SK-N-SH (cell line): Measurements from ENCODE around the gene ZNRF1. TPM values are rescaled to one million over a fixed set of nuclear protein-coding genes. Genes with fewer than 3 reads are reported as not detected.
"Not testable (repeated sequence)": the region's sequence is repeated elsewhere in the genome, so short reads cannot be mapped to it uniquely, and the experiment has no call there.

Experiments used
- CTCF ChIA-PET: fragments of 300-600, 350-600 bp; formaldehyde crosslinking; extraction: SDS; loops from one replicate; lab custom pipeline; 2021; lab: Yijun Ruan, JAX
- POLR2A ChIA-PET: fragments of 350-600 bp; sonication (Branson Sonifier 250); formaldehyde crosslinking; extraction: SDS; loops from one replicate; lab custom pipeline; 2020; ENCODE audit warnings: antibody characterized with exemption, inconsistent platforms; lab: Yijun Ruan, JAX
- DNase-seq: peaks from one replicate; pipeline ENCODE4 v3.0.0; 2012
- H2AFZ ChIP-seq: fragments of 200-600 bp; sonication (generic); 2 replicates; pipeline ENCODE4 v1.8.1; 2016; ENCODE audit warnings: antibody characterized with exemption, mild to moderate bottlenecking, low read depth
- H3F3A ChIP-seq: fragments of 200-600 bp; sonication (generic); replicated peaks from 2 replicates; pipeline ENCODE3; 2016; ENCODE audit warnings: antibody characterized with exemption, mild to moderate bottlenecking; ENCODE audit not compliant: insufficient read depth
- H3K27ac ChIP-seq, 2 experiments: fragments of 200-500 bp in 1 of 2; fragments of 200-600 bp in 1 of 2; sonication (Bioruptor generic) in 1 of 2; sonication (generic), shearing (Covaris generic) in 1 of 2; 2 replicates each; pipeline versions ENCODE4 v1.5.1 to v1.6.1; 2014 to 2016; ENCODE audit warnings: low read depth in 2 of 2, inconsistent platforms in 1 of 2, low read length in 1 of 2, mild to moderate bottlenecking in 1 of 2, mixed read lengths in 1 of 2
- H3K27me3 ChIP-seq: fragments of 200-600 bp; sonication (generic), shearing (Covaris generic); 2 replicates; pipeline ENCODE4 v1.6.1; 2016; ENCODE audit warnings: mixed run types; ENCODE audit not compliant: insufficient read depth
- H3K36me3 ChIP-seq, 2 experiments: fragments of 200-500 bp in 1 of 2; fragments of 200-600 bp in 1 of 2; sonication (Bioruptor generic) in 1 of 2; sonication (generic) in 1 of 2; replicated peaks in 1 of 2; 2 replicates each; pipeline versions ENCODE3 to v1.5.1; 2014 to 2016; ENCODE audit warnings: low read length in 1 of 2, mild to moderate bottlenecking in 1 of 2; ENCODE audit not compliant: insufficient read depth in 2 of 2, control insufficient read depth in 1 of 2
- H3K4me1 ChIP-seq, 2 experiments: fragments of 200-500 bp in 1 of 2; fragments of 200-600 bp in 1 of 2; sonication (Bioruptor generic) in 1 of 2; sonication (generic), shearing (Covaris generic) in 1 of 2; 2 replicates each; pipeline versions ENCODE4 v1.5.1 to v1.6.1; 2014 to 2016; ENCODE audit warnings: low read depth in 1 of 2, low read length in 1 of 2, mixed run types in 1 of 2; ENCODE audit not compliant: insufficient read depth in 2 of 2, control insufficient read depth in 1 of 2
- H3K4me2 ChIP-seq: fragments of 200-600 bp; sonication (generic), shearing (Covaris generic); 2 replicates; pipeline ENCODE4 v1.6.1; 2017; ENCODE audit warnings: mixed run types
- H3K4me3 ChIP-seq, 2 experiments: fragments of 200-500 bp in 1 of 2; fragments of 200-600 bp in 1 of 2; sonication (Bioruptor generic) in 1 of 2; sonication (generic), shearing (Covaris generic) in 1 of 2; 2 replicates each; pipeline versions ENCODE4 v1.5.1 to v1.8.1; 2014 to 2016; ENCODE audit warnings: low read depth in 2 of 2, inconsistent platforms in 1 of 2, low read length in 1 of 2, mild to moderate bottlenecking in 1 of 2, mixed read lengths in 1 of 2, moderate library complexity in 1 of 2
- H3K79me2 ChIP-seq: fragments of 200-600 bp; sonication (generic); 2 replicates; pipeline ENCODE4 v1.8.1; 2017; ENCODE audit warnings: mild to moderate bottlenecking; ENCODE audit not compliant: insufficient read depth
- H3K9ac ChIP-seq: fragments of 200-600 bp; sonication (generic); 2 replicates; pipeline ENCODE4 v1.6.1; 2017; ENCODE audit warnings: mixed run types
- H3K9me2 ChIP-seq: fragments of 200-600 bp; sonication (generic); 2 replicates; pipeline ENCODE4 v1.6.1; 2017; ENCODE audit warnings: mixed run types
- H3K9me3 ChIP-seq: fragments of 200-600 bp; sonication (generic); 2 replicates; pipeline ENCODE4 v1.6.1; 2017; ENCODE audit warnings: mixed run types, mild to moderate bottlenecking, moderate library complexity
- H4K20me1 ChIP-seq: fragments of 200-600 bp; sonication (generic); 2 replicates; pipeline ENCODE4 v1.6.1; 2017; ENCODE audit warnings: mild to moderate bottlenecking, mixed run types; ENCODE audit not compliant: insufficient read depth
- EZH2phosphoT487 ChIP-seq: fragments of 200-600 bp; sonication (generic); IDR thresholded peaks from 2 replicates; pipeline ENCODE4 v1.6.1; 2017; ENCODE audit warnings: low read depth, mixed run types, mild to moderate bottlenecking, antibody characterized with exemption, moderate library complexity, borderline replicate concordance
- FOXM1 ChIP-seq: IDR thresholded peaks from 2 replicates; pipeline ENCODE4 v1.4.0; 2012; ENCODE audit warnings: low read depth, mild to moderate bottlenecking
- GABPA ChIP-seq: IDR thresholded peaks from 2 replicates; pipeline ENCODE4 v1.4.0; 2012; ENCODE audit warnings: low read depth, mild to moderate bottlenecking
- GATA2 ChIP-seq: sonication (generic); formaldehyde crosslinking; IDR thresholded peaks from 2 replicates; pipeline ENCODE4 v1.5.0; 2020; ENCODE audit warnings: mild to moderate bottlenecking, missing genetic modification reagents
- MEF2A ChIP-seq: IDR thresholded peaks from 2 replicates; pipeline ENCODE4 v1.4.0; 2012; ENCODE audit warnings: low read depth, borderline replicate concordance
- NFIC ChIP-seq: IDR thresholded peaks from 2 replicates; pipeline ENCODE4 v1.4.0; 2012; ENCODE audit warnings: borderline replicate concordance
- NRF1 ChIP-seq: IDR thresholded peaks from 2 replicates; pipeline ENCODE4 v1.6.1; 2012; ENCODE audit warnings: low read depth, mild to moderate bottlenecking, low read length
- RCOR1 ChIP-seq: fragments of 150-350 bp; IDR thresholded peaks from 2 replicates; pipeline ENCODE4 v1.6.1; 2017; ENCODE audit warnings: antibody characterized with exemption, low read length
- RFX5 ChIP-seq: IDR thresholded peaks from 2 replicates; pipeline ENCODE4 v1.6.1; 2012; ENCODE audit warnings: mild to moderate bottlenecking, improper control_type of control experiment, low read length
- RXRA ChIP-seq: IDR thresholded peaks from 2 replicates; pipeline ENCODE4 v1.4.0; 2012; ENCODE audit warnings: low read depth, mild to moderate bottlenecking, borderline replicate concordance
- SIN3A ChIP-seq: IDR thresholded peaks from 2 replicates; pipeline ENCODE4 v1.6.1; 2012; ENCODE audit warnings: low read depth, mild to moderate bottlenecking, low read length, moderate library complexity, borderline replicate concordance
- SMC3 ChIP-seq: IDR thresholded peaks from 2 replicates; pipeline ENCODE4 v1.6.1; 2012; ENCODE audit warnings: low read depth, low read length, improper control_type of control experiment
- TAF1 ChIP-seq: IDR thresholded peaks from 2 replicates; pipeline ENCODE4 v1.6.1; 2012; ENCODE audit warnings: low read depth, mild to moderate bottlenecking, low read length, moderate library complexity, borderline replicate concordance
- TEAD4 ChIP-seq: IDR thresholded peaks from 2 replicates; pipeline ENCODE4 v1.4.0; 2012; ENCODE audit warnings: mild to moderate bottlenecking, borderline replicate concordance; ENCODE audit not compliant: insufficient read depth
- USF1 ChIP-seq: IDR thresholded peaks from 2 replicates; pipeline ENCODE4 v1.4.0; 2012; ENCODE audit warnings: low read depth, borderline replicate concordance
- YY1 ChIP-seq: IDR thresholded peaks from 2 replicates; pipeline ENCODE4 v1.4.0; 2012; ENCODE audit warnings: low read depth, mild to moderate bottlenecking
- ZBTB33 ChIP-seq: IDR thresholded peaks from 2 replicates; pipeline ENCODE4 v1.4.0; 2012; ENCODE audit warnings: low read depth, borderline replicate concordance
- WGBS: methylation state at CpG from one replicate; pipeline ENCODE4 v1.1.6; 2017; ENCODE audit warnings: low lambda C conversion rate; 5-methylcytosine and 5-hydroxymethylcytosine counted together
- polyA plus RNA-seq, 3 experiments: library from polyadenylated mRNA; depleted of rRNA; stranded (reverse); fragments of >200 nt; gene quantifications; 2 replicates each; pipeline ENCODE4 v1.2.3, GENCODE V29; 2012
- TF ChIP-seq, protein P1 (sequence below): IDR thresholded peaks from 2 replicates; pipeline ENCODE4 v1.4.0; 2012; ENCODE audit warnings: low read depth
- TF ChIP-seq, protein P2 (sequence below): IDR thresholded peaks from 2 replicates; pipeline ENCODE4; 2012
- TF ChIP-seq, protein P3 (sequence below): fragments of 150-350 bp; IDR thresholded peaks from 2 replicates; pipeline ENCODE4 v1.6.1; 2017; ENCODE audit warnings: antibody characterized with exemption, low read length, low read depth, borderline replicate concordance

The ZNRF1 gene
- polyA plus RNA-seq, 1 of the 3 experiments (the other 2 are of a cell fraction) = 23.7 TPM

- H3F3A ChIP-seq, H3K27me3 ChIP-seq, H3K4me2 ChIP-seq, H3K27ac ChIP-seq, DNase-seq, H3K9me3 ChIP-seq, H3K9ac ChIP-seq, H3K9me2 ChIP-seq, H3K4me3 ChIP-seq, H3K36me3 ChIP-seq, H2AFZ ChIP-seq, POLR2A ChIA-PET: not testable (repeated sequence)
- Histone ChIP-seq H4K20me1 (peaks cover 24% of the 10 kb centered on the region), H3K4me1 (peaks cover 12 to 26% of the 10 kb centered on the region in 2 experiments; a peak in 3 of 4 replicates), H3K79me2 (peaks cover 52% of the 10 kb centered on the region)
- 76% methylated on average over 3 of the region's 3 CpGs for WGBS
- CTCF ChIA-PET = interaction anchor here (1.5 kb wide), 1 partner anchor 19 kb away, joined by 4 read pairs; no protein-coding TSS in a partner anchor
Measured at GRCh38 chr16:75091619-75092018, 92.8 kb downstream of the ZNRF1 start.

GRCh38 chr16:75092777-75093176 is 94.0 kb downstream of the ZNRF1 start:
- H3K9me3 ChIP-seq = no peaks in the 10 kb centered on the region
- no peak overlapping the region for H3K4me3 ChIP-seq
- no peak overlapping the region for H3K9ac ChIP-seq
- H3K27ac ChIP-seq = no peak overlapping the region
- H3K27me3 ChIP-seq = no peaks in the 10 kb centered on the region
- peaks cover 3% of the 10 kb centered on the region for H3F3A ChIP-seq
- peaks cover 46% of the 10 kb centered on the region for H3K79me2 ChIP-seq
- ChIA-PET POLR2A (no interaction called here), CTCF (interaction anchor here (0.9 to 1.2 kb wide), 2 partner anchors 17 to 94 kb away, joined by 3 to 4 read pairs; partner anchors contain the start of gene ZNRF1)
- H3K36me3 ChIP-seq = no peaks in the 10 kb centered on the region
- no peak for DNase-seq
- no peak overlapping the region for H3K4me2 ChIP-seq
- 79% methylated on average over 7 of the region's 7 CpGs for WGBS
- H2AFZ ChIP-seq = no peak overlapping the region
- no peaks in the 10 kb centered on the region for H3K9me2 ChIP-seq
- TF ChIP-seq MEF2A (no peak), ZBTB33 (no peak), GATA2 (no peak), RXRA (no peak), EZH2phosphoT487 (no peak), FOXM1 (no peak), RFX5 (no peak), TAF1 (no peak), YY1 (no peak), NFIC (no peak), GABPA (no peak), TEAD4 (no peak), SMC3 (no peak), RCOR1 (no peak), USF1 (no peak), NRF1 (no peak), SIN3A (no peak)
- TF ChIP-seq, protein P1, sequence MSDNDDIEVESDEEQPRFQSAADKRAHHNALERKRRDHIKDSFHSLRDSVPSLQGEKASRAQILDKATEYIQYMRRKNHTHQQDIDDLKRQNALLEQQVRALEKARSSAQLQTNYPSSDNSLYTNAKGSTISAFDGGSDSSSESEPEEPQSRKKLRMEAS = no peak
- TF ChIP-seq, protein P2, sequence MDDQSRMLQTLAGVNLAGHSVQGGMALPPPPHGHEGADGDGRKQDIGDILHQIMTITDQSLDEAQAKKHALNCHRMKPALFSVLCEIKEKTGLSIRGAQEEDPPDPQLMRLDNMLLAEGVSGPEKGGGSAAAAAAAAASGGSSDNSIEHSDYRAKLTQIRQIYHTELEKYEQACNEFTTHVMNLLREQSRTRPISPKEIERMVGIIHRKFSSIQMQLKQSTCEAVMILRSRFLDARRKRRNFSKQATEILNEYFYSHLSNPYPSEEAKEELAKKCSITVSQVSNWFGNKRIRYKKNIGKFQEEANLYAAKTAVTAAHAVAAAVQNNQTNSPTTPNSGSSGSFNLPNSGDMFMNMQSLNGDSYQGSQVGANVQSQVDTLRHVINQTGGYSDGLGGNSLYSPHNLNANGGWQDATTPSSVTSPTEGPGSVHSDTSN = no peak
- TF ChIP-seq, protein P3, sequence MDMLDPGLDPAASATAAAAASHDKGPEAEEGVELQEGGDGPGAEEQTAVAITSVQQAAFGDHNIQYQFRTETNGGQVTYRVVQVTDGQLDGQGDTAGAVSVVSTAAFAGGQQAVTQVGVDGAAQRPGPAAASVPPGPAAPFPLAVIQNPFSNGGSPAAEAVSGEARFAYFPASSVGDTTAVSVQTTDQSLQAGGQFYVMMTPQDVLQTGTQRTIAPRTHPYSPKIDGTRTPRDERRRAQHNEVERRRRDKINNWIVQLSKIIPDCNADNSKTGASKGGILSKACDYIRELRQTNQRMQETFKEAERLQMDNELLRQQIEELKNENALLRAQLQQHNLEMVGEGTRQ = no peak
- TF ChIP-seq, all 33 proteins: peak for 0
- peaks cover 22% of the 10 kb centered on the region for H4K20me1 ChIP-seq
- peaks cover 2 to 15% of the 10 kb centered on the region in 2 experiments; a peak in 3 of 4 replicates for H3K4me1 ChIP-seq
